DOHH2 (cell line): Measurements from ENCODE around the gene NHP2.

ENCODE experiments used
- H3F3A ChIP-seq: fragments of 200-600 bp; sonication (generic), shearing (Covaris generic); 2 replicates; pipeline ENCODE4 v1.6.0; 2016; ENCODE audit warnings: antibody characterized with exemption, mild to moderate bottlenecking; ENCODE audit not compliant: control insufficient read depth, insufficient read depth
- H3K27ac ChIP-seq: fragments of 200-600 bp; sonication (generic); 2 replicates; pipeline ENCODE4 v1.5.1; 2014; ENCODE audit warnings: low read depth, mild to moderate bottlenecking, low read length, moderate library complexity
- H3K27me3 ChIP-seq: fragments of 200-600 bp; sonication (generic); 2 replicates; pipeline ENCODE4 v1.6.1; 2014; ENCODE audit warnings: mild to moderate bottlenecking, low read length, mixed read lengths; ENCODE audit not compliant: control insufficient read depth
- H3K36me3 ChIP-seq: fragments of 200-600 bp; sonication (generic); 2 replicates; pipeline ENCODE4 v1.6.1; 2014; ENCODE audit warnings: mild to moderate bottlenecking, low read length, moderate library complexity, mixed read lengths; ENCODE audit not compliant: control insufficient read depth
- H3K4me1 ChIP-seq: fragments of 200-600 bp; sonication (generic); 2 replicates; pipeline ENCODE4 v1.6.1; 2014; ENCODE audit warnings: mild to moderate bottlenecking, low read length, mixed read lengths; ENCODE audit not compliant: control insufficient read depth
- H3K4me2 ChIP-seq: fragments of 200-600 bp; sonication (generic); 2 replicates; pipeline ENCODE4 v1.6.0; 2014; ENCODE audit warnings: mild to moderate bottlenecking, low read length, moderate library complexity
- H3K4me3 ChIP-seq: fragments of 200-600 bp; sonication (generic); 2 replicates; pipeline ENCODE4 v1.5.1; 2014; ENCODE audit warnings: mild to moderate bottlenecking, low read length, mixed read lengths
- H3K79me2 ChIP-seq: fragments of 200-600 bp; sonication (generic); 2 replicates; pipeline ENCODE4 v1.6.1; 2014; ENCODE audit warnings: mild to moderate bottlenecking, low read length, mixed read lengths; ENCODE audit not compliant: control insufficient read depth
- H3K9me2 ChIP-seq: fragments of 200-600 bp; sonication (generic); replicated peaks from 2 replicates; pipeline ENCODE4 v1.6.1; 2014; ENCODE audit warnings: mild to moderate bottlenecking, low read length, mixed read lengths; ENCODE audit not compliant: control insufficient read depth
- H3K9me3 ChIP-seq: fragments of 200-600 bp; sonication (generic); 2 replicates; pipeline ENCODE4 v1.6.1; 2014; ENCODE audit warnings: antibody characterized with exemption, low read length, mixed read lengths; ENCODE audit not compliant: control insufficient read depth, insufficient read depth
- H4K20me1 ChIP-seq: fragments of 200-600 bp; sonication (generic); 2 replicates; pipeline ENCODE4 v1.6.0; 2014; ENCODE audit warnings: low read depth, mild to moderate bottlenecking, antibody characterized with exemption, low read length, moderate library complexity; ENCODE audit not compliant: control insufficient read depth, insufficient read depth
- EZH2phosphoT487 ChIP-seq: fragments of 200-600 bp; sonication (generic); IDR thresholded peaks from 2 replicates; pipeline ENCODE4 v1.6.1; 2017; ENCODE audit warnings: borderline replicate concordance, mild to moderate bottlenecking, antibody characterized with exemption, low read length, moderate library complexity, mixed read lengths
- TF ChIP-seq, protein P1 (sequence below): fragments of 200-600 bp; sonication (generic); IDR thresholded peaks from one replicate; pipeline ENCODE4 v1.5.1; 2014; ENCODE audit warnings: antibody characterized with exemption, mild to moderate bottlenecking, low read depth, low read length; ENCODE audit not compliant: poor library complexity, severe bottlenecking

NHP2 gene

DNA sequence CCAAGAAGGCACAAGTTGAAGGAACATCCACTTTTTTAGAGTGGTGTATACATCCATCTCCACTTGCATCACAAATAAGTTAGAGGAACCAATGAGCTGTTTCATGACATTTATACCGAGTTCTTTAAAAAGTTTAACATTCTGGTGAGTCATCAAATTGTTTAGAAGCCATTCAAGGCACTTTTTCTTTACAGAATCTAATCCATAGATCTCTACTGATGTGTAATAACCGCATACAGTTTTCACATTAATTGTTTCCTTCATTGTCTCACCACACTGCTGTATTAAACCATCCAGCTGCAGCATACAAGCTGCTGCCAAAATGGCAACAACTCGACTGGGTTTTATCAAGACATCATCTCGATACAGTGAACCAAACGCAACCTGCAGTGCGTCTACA, 32.7 kb upstream of the NHP2 start:
- Histone ChIP-seq H4K20me1 (no peaks in the 10 kb centered on the region), H3K27ac (no peak overlapping the region), H3K27me3 (peaks cover 6% of the 10 kb centered on the region; the same call in 1 of the 2 replicates), H3K4me1 (peaks cover 10% of the 10 kb centered on the region), H3K79me2 (no peaks in the 10 kb centered on the region), H3K9me3 (no peaks in the 10 kb centered on the region), H3K9me2 (no peaks in the 10 kb centered on the region), H3K4me2 (no peak overlapping the region), H3K36me3 (no peaks in the 10 kb centered on the region), H3K4me3 (no peak overlapping the region), H3F3A (0 out of 2 replicates have a peak, but pooled peaks cover 2% of the 10 kb centered on the region)
- TF ChIP-seq EZH2phosphoT487: no peak

DNA sequence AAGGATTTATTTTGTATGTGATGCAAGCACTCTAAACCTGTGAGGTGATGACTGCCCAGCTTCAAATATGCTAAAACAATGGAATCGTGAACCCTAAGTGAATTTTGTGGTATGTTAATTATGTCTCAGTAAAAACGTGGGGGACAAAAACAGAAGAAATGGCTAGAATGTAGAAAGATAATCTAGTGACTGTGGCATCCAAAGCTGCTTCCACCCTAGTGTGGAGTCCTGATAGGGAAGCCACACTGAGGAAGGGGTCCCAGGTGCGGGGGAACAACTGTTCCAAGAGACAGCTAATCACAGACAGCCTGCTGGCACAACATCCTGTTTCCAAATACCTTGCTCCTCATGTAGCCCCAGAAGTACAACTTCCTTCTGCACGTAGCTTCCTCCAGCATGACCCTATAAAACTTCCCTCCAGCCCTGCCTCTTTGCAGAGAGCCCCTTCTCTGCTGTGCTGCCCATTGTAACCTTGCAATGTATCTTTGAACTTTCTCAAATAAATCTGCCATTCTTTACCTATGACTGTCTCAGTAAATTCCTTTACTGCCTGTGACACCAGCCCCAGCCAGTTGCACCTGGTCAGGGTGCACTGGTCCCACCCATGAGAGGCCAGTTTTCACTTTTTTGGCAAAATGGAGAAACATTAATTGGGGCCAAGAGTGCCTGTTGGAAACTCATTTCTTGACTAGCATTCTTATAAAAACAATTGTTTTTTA, 28.6 kb upstream of the NHP2 start:
- 0 out of 2 replicates have a peak, but pooled peaks cover 2% of the 10 kb centered on the region for H3F3A ChIP-seq
- H3K36me3 ChIP-seq: no peaks in the 10 kb centered on the region
- H3K4me2 ChIP-seq: peak overlapping the region; percentile 45
- H3K9me2 ChIP-seq: no peaks in the 10 kb centered on the region
- H3K27ac ChIP-seq: no peak overlapping the region
- no peaks in the 10 kb centered on the region for H3K27me3 ChIP-seq
- H3K79me2 ChIP-seq: no peaks in the 10 kb centered on the region
- H3K4me3 ChIP-seq: 0 out of 2 replicates have a peak overlapping the region, but pooled peaks have one; percentile 17
- TF ChIP-seq, protein P1, sequence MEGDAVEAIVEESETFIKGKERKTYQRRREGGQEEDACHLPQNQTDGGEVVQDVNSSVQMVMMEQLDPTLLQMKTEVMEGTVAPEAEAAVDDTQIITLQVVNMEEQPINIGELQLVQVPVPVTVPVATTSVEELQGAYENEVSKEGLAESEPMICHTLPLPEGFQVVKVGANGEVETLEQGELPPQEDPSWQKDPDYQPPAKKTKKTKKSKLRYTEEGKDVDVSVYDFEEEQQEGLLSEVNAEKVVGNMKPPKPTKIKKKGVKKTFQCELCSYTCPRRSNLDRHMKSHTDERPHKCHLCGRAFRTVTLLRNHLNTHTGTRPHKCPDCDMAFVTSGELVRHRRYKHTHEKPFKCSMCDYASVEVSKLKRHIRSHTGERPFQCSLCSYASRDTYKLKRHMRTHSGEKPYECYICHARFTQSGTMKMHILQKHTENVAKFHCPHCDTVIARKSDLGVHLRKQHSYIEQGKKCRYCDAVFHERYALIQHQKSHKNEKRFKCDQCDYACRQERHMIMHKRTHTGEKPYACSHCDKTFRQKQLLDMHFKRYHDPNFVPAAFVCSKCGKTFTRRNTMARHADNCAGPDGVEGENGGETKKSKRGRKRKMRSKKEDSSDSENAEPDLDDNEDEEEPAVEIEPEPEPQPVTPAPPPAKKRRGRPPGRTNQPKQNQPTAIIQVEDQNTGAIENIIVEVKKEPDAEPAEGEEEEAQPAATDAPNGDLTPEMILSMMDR: no peak
- TF ChIP-seq EZH2phosphoT487: no peak
- H3K9me3 ChIP-seq: no peaks in the 10 kb centered on the region
- no peaks in the 10 kb centered on the region for H4K20me1 ChIP-seq
- peaks cover 15% of the 10 kb centered on the region for H3K4me1 ChIP-seq

DNA sequence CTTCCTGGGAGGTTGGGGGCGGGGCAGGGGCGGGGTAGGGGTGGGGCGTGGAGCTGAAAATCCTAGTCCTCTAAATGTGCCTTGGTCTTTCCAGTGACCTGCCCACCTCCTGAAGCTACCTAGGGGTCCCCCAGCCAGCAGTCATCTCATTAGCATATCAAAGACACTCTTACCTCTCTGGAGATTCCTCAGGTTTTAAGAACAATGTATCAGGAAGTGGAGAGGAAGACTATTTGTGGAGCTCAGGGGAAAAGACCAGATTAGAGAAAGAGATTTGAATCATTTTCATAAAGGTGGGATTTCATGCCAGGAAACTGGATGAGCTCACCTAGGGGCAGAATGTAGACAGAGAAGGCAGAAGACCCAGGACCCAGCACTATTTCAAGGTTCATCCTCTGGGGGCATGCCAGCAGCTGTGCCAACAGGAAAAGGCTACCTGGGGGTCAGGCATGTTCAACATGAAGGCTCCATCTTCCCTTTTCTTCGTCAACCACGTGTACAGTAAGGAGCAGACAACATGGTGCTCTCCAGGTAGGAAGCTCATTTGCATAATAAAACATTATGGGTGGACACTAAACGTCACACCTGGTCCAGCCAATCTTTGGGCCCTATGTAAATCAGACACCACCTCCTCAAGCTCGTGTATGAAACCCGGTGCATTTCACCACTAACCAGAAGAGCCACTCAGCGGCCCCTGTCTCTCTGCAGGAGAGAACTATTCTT, 26.6 kb upstream of the NHP2 start:
- H3K4me1 ChIP-seq: peaks cover 15% of the 10 kb centered on the region
- no peaks in the 10 kb centered on the region for H4K20me1 ChIP-seq
- H3K79me2 ChIP-seq: no peaks in the 10 kb centered on the region
- no peak overlapping the region for H3K4me2 ChIP-seq
- H3F3A ChIP-seq: 0 out of 2 replicates have a peak, but pooled peaks cover 2% of the 10 kb centered on the region
- H3K27me3 ChIP-seq: no peaks in the 10 kb centered on the region
- no peak overlapping the region for H3K4me3 ChIP-seq
- H3K9me3 ChIP-seq: no peaks in the 10 kb centered on the region
- no peaks in the 10 kb centered on the region for H3K9me2 ChIP-seq
- no peak for TF ChIP-seq EZH2phosphoT487
- TF ChIP-seq, protein P1: no peak
- no peak overlapping the region for H3K27ac ChIP-seq
- H3K36me3 ChIP-seq: no peaks in the 10 kb centered on the region

DNA sequence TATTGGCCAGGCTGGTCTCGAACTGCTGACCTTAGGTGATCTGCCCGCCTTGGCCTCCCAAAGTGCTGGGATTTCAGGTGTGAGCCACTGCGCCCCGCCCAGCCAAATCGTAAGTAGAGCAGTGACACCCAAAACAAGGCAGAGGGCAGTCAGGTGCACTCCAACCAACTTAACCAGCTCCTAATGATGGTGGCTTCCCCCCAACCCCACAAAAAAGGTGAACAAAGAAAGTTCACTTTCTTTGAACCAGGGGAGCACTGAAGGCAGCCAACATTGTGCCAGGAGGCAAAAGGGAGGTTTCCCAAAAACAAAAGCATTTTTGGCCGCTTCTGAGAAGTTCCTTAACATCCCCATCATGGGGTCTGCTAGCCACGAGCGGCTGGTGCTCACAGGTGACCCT, 23.9 kb upstream of the NHP2 start:
- Histone ChIP-seq H4K20me1 (no peaks in the 10 kb centered on the region), H3K27ac (no peak overlapping the region), H3K79me2 (no peaks in the 10 kb centered on the region), H3K27me3 (no peaks in the 10 kb centered on the region), H3K4me1 (peaks cover 13% of the 10 kb centered on the region), H3F3A (0 out of 2 replicates have a peak, but pooled peaks cover 2% of the 10 kb centered on the region), H3K9me3 (no peaks in the 10 kb centered on the region), H3K9me2 (no peaks in the 10 kb centered on the region), H3K4me3 (no peak overlapping the region), H3K4me2 (no peak overlapping the region), H3K36me3 (no peaks in the 10 kb centered on the region)
- no peak for TF ChIP-seq EZH2phosphoT487
- TF ChIP-seq, protein P1: no peak
